ENCODE data around the gene MYOZ2.
"Not testable (repeated sequence)": the region's sequence is repeated elsewhere in the genome, so short reads cannot be mapped to it uniquely, and the experiment has no call there.

The MYOZ2 gene

DNA sequence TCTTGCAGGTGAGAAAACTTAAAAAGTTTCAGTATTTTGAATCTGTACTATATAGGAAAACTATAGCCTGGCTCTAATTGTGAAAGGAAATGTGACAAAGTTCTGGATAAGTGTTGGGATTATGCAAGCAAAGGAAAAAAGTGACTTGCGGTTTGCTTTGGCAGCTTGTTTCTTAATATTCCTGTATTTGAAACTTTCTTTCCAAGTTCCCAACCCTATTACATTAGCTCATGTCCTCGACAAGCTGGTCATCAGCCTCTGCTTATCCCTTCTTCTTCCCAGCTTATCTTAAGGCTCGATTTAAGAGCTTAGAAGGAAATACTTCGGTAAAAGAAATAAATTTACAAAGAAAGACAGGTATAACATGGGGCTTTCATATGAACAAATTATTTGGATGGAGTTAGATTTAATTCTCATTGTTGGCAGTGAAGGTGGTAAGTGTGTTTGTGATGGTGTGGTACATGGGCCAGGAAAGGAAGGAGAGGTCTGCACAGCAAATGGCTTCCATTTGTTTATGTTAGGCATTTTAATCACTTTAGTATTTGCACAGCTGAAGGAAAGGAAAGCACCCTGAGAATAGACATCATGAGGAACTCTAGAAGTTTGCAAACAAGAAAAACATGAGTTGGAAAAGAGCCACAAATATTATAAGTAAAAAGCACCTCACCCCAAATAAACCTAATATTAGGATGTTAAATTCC lies 5.1 kb upstream of the MYOZ2 start:
- DNase-seq = no peak

DNA sequence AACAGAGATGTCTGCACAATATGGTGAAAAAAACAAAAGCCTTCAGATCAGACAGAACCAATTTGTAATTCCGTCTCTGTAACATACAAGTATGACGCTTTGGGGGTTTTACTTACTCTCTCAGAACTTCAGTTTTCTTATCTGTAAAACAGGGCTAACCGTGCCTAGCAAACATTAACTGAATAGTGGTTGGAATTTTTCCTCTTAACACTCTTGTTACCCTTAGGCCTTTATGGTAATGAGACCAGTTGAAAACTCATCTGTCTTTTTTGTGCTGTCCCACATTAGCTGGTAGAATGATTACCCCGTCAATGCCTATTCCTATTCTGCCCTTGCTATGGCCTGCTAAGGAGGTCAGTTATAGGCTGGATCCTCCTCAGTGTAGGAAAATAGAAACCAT lies 4.5 kb upstream of the MYOZ2 start:
- DNase-seq = no peak

DNA sequence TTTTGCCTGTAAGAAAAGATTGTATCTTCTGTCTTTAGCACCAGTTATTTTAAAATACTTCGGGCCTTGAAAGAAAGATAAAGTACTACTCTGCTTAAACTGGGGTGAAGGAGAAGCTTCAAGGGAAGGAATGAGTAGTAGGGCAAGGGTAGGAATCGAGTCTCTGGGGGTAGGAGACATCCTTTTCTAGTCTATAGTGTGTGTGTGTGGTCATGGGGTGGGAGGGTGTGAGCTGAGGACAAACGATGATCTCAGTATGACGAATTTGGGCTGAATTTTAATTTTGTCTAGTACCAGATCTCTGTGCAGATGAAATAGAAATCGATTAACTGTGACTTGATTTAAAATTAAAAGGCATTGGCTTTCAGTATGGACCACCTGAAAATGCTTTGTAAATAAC lies 3.3 kb upstream of the MYOZ2 start:
- no peak for DNase-seq

DNA sequence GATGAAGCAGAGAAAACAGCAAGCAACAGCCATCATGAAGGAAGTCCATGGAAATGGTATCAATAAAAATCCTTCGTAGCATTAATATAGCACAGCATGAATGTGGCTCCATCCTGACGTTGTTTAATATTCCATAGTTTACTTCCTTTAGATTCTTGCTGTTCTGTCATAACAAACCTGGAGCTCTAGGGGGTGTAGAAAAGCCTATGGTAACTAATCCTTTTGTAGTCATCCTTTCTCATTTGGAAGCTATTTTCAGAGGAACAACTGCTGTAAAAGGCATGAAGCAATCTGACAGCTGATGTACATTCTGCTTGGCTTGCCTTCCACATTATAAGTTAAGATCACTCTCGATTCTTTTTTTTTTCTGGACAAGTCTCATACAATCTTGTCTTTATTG lies 914 bp downstream of the MYOZ2 start:
- no peak for DNase-seq

DNA sequence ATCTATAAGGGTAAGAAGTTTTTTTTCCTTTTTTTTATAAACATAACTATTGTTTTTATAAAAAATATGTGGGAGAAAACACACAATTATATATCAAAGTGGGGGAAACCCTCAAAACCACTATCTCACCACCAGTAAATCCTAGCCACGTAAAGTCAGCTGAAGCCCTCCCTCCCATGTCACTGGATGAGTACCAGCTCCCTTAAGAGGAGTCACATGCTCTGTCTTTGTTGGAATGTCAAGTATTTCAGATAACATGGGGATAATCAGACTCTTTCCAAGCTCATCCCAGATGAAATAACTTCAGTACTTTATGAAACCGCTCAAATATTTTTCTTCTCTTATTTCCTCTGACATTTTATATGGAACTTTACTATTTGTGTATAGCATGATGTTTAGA lies 2.4 kb downstream of the MYOZ2 start:
- no peak for DNase-seq

DNA sequence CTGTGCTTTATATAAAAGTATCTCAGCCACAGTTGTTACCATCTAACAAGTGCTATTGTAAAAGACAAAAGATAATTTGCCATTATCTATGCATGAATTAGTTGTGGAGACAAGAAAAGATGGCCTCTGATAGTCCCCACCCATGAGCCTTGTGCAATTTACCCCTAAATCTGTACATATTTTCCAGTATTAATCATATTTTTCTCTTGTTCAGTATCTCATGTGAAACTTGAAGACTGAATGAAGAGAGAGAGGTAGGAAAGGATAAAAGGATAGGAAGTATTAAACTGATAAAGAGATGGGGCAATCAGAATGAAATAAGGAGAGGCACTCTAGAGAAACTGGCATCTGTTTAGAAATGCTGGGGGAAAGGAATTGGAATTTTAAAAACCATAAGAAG lies 3.7 kb downstream of the MYOZ2 start:
- no peak for DNase-seq

DNA sequence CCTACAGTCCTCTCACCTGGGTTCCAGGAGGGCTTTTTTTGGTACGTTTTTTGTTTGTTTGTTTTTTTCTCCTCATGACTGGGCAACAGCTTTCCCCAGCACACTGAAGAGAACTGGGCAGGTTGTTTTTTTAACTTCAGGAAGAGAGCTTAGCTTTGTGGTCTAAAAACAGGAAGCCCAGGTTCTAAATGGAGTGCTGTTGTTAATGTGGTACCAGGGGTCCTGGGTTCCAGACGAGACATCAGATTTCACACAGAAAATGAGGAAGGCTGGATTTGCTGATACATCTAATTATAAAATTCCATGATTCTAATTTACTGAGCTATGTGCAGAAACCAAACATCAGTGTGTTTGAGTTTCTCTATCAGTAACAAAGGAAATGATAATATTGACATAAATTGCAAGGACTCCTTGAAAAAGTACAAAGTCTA lies 4.2 kb downstream of the MYOZ2 start:
- DNase-seq = no peak

DNA sequence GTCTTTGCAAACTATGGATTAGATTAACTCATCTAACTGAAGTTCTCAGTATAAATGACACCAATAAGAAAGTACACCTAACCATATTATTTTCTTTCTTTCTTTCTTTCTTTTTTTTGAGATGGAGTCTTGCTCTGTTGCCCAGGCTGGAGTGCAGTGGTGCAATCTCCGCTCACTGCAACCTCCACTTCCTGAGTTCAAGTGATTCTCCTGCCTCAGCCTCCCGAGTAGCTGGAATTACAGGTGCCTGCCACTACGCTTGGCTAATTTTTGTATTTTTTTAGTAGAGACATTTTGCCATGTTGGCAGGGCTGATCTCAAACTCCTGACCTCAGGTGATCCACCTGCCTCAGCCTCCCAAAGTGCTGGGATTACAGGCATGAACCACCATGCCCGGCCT lies 5.7 kb downstream of the MYOZ2 start:
- not testable (repeated sequence) for DNase-seq

DNA sequence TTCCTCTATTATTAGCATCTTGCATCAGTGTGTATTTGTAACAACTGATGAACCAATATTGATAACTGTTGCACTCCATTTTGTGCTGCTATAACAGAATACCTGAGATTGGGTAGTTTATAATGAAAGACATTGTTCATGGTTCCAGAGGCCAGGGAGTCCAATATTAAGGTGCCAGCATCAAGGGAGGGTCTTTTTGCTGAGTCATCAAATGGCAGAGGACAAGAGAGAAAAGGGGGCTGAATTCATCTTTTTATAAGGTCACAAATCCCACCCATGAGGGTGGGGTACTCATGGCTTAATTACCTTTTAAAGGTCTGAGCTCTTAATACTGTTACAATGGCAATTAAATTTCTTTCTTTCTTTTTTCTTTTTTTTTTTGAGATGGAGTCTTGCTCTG lies 7.2 kb downstream of the MYOZ2 start:
- DNase-seq = no peak

DNA sequence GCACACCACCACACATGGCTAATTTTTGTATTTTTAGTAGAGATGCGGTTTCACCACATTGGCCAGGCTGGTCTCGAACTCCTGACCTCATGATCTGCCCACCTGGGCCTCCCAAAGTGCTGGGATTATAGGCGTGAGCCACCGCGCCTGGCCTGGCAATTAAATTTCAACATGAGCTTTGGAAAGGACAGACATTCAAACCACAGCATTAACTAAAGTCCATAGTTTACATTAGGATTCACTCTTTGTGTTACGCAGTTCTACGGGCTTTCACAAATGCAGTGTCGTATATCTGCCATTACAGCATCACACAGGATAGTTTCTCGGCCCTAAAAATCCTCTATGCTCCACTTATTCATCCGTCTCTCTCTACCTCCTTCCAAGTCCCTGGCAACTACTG lies 7.7 kb downstream of the MYOZ2 start:
- not testable (repeated sequence) for DNase-seq

DNA sequence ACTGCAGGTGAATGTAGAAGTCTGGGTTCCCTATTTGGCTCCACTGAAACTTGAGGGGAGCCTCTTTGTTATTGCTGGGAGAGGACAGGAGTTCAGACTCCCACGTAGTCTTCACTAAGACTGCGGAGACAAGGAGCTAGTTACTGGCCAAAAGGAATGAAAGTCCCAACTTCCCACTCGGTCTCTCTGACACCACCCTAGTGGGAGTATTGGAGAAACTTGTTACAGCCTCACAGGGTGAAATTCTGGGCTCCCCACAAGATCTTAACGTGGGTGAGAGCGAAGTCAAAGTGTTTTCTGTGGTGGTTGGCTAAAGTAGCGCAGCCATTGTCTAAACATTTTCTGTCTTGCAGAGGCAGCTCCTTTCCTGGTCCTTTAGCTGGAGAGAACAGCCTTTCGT lies 13.5 kb downstream of the MYOZ2 start:
- no peak for DNase-seq

DNA sequence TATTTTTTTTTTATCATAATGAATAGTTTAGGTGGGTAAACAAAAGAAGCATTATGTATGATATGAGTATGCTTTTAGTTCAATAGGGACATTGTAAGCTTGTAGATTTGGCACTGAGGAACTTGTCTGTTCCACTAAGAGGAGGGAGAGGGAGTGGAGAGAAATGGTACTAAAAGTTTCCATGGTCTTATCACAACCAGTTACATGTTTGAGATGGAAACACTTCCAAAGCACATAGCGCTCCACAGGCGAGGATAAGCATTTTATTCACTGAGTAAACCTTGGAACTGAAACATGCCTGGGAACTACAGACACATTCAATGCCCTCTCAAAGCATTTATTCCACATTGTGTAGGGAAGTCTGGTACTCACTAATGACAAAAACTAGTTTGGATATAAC lies 15.5 kb downstream of the MYOZ2 start:
- no peak for DNase-seq

DNA sequence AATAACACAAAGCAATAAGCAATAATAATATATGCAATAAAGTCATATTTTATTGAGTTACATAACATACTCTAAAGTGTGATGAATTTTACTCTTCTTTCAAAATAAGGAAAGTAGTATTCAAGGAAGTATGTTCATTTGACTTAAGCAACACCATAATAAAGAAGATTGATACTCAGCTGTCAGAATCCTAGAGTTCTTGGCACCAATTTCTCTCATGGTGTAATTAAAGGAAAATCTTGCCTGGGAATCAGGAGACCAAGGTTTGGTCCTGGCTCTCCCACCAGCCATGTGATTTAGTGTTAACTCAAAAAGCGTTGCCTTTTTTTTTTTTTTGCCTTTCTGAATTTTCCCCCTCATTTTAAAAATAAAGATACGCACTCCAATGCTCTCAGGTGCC lies 17.1 kb downstream of the MYOZ2 start:
- no peak for DNase-seq

DNA sequence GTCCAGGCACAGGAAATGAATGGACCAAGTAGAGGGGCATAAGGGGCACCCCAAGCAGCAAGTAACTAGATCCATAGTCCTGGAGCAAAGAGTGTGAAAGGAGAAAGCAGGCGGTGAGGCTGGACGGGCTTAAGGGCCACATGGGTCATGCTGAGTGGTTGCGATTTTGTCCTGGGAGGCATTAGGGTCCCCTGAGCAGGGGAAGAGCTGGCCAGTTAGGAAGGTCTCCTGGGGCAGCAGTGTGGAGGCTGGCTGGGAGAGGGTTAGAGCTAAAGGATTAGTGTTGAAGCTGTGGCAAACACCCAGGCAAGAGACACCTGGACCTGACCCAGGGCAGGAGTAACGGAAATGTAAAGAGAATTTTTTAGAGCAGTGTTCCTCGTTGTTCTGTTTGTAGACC lies 26.5 kb downstream of the MYOZ2 start:
- DNase-seq = no peak

DNA sequence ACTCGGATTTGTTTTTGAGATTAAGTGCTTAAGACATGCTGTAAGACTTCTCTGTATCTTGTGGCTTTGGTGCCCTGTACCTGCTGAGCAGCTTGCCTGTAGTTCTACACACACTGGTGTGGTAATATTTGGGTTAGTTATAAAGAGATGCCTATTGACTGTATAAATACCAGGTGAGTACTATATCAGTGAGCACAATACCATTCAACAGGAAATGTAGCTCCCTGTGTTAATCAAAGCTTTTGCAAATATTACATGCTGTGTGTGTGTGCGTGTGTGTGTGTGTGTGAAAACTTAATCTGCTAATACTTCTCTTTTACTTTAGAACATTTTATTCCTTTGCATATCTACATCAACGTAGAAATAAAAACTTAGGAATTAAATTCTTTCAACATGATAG lies 30.1 kb downstream of the MYOZ2 start:
- DNase-seq = no peak

DNA sequence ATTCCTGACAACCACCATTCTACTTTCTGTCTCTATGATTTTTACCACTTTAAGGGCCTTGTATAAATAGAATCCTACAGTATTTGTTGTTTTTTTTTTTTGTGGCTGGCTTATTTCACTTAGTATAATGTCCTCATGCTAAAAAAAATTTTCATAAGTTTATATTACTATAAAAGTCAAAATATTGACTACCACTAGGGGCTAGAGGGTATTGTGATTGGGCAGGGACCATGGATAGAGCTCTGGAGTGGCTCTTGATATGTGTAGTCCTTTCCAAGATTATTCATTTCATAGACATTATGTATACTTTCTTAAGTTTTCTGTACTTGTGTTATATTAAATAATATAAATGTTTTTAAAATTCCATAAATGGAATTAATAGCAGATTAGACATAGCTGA lies 34.6 kb downstream of the MYOZ2 start:
- DNase-seq = no peak

DNA sequence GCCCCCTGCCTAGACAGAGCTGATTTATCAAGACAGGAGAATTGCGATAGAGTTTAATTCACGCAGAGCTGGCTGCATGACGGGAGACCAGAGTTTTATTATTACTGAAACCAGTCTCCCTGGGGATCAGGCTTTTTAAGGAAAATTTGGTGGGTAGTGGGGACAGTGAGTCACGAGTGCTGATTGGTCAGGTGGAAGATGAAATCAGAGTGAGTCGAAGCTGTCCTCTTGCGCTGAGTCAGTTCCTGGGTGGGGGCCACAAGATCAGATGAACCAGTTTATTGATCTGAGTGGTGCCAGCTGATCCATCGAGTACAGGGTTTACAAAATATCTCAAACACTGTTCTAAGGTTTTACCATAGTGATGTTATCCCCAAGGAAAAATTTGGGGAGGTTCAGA lies 36.6 kb downstream of the MYOZ2 start:
- DNase-seq = no peak

DNA sequence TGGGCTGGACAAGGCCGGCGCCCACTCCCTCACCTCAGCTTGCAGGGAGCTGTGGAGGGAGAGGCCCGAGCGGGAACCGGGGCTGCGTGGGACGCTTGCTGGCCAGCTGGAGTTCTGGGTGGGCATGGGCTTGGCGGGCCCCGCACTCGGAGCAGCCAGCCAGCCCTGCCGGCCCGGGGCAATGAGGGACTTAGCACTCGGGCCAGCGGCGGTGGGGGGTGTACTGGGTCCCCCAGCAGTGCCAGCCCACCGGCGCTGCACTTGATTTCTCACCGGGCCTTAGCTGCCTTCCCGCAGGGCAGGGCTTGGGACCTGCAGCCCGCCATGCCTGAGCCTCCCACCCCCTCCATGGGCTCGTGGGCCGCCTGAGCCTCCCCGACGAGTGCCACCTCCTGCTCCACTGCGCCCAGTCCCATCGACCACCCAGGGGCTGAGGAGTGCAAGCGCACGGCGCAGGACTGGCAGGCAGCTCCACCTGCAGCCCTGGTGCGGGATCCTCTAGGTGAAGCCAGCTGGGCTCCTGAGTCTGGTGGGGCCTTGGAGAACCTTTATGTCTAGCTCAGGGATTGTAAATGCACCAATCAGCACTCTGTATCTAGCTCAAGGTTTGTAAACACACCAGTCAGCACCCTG lies 38.2 kb downstream of the MYOZ2 start:
- DNase-seq = not testable (repeated sequence)

DNA sequence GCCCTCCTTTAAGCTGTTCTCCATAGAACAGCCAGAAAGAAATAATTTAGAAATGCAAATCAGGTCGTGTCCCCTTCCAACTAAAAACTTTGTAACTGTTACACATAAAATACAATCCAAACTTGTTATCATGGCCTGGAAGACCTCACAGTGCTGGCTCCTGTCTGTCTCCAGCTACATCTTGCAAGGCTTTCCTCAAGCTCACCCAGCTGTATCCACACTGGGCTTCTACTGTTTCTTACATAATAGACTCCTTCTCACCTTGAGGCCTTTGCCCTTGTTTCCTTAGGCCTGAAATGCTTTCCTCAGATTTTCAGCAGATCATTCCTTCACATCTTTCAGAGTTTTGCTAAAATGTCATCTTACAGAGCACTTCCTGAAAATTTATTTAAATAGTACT lies 43.4 kb downstream of the MYOZ2 start:
- DNase-seq = no peak

DNA sequence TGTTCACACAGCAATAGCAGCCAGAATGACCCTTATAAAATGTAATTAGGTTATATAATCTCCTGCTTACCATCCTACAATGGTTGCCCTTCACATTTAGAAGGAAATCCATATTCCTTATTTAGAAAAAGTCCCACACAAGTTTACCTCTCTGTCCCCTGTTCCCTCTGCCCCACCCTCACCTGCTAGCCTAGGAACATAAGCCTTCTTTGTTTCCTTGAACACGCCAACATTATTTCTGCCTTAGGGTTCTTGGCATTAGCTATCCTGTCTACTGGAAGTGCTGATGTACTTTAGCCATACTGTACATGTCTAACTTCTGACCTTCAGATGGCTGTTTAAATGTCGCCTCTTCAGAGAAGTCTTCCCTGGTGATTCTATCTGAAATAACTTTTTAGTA lies 48.5 kb downstream of the MYOZ2 start:
- DNase-seq = no peak

DNA sequence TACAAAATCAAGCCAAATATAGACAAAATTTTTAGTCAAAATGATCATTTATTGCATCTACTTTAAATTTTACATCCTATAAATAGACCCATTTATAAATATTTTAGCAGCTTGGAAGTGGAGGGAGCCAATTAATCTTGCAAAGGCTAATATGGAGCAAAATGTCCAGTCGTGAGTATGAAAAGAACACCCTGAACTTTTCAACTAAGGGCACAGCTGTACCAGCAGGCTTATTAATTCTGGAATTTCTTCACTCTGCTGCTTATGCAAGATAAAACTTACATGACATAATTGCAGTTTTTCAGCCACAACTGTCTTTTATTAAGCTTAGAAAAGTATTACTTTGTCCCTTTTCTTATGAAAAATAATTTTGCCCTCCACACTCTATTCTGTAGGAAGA lies 54.0 kb downstream of the MYOZ2 start:
- no peak for DNase-seq

DNA sequence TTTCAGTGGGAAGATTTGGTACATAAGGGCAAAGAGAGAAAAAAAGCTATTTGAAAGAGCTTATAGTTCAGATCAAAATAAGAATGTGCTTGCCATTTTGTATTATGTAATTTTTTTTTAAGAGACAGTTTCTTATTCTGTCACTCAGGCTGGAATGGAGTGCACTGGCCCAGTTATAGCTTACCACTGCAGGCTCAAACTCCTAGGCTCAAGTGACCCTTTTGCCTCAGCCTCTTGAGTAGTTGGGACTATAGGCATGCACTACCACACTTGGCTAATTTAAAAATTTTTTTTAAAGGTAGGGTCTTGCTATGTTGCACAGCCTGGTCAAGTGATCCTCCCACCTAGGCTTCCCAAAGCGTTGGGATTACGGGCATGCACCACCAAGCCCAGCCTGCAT lies 54.7 kb downstream of the MYOZ2 start:
- no peak for DNase-seq

DNA sequence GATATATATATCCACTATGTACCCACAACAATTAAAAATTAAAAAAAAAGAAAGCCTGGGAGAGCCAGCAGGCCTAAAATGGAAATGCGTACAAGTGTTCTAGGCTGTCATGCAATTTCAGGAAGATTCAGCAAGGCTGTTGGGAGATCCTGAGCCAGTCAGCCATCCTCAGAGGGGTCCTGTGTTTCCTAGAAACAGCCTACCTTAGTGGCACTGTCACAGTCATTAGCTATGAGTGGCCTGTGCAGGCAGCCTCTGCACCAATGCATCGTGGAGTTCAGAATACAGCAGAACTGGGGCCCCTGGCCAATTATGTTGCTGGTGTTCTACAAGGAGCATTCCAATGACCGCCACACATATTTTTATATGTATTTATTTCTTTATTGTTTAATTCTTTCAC lies 55.9 kb downstream of the MYOZ2 start:
- no peak for DNase-seq

DNA sequence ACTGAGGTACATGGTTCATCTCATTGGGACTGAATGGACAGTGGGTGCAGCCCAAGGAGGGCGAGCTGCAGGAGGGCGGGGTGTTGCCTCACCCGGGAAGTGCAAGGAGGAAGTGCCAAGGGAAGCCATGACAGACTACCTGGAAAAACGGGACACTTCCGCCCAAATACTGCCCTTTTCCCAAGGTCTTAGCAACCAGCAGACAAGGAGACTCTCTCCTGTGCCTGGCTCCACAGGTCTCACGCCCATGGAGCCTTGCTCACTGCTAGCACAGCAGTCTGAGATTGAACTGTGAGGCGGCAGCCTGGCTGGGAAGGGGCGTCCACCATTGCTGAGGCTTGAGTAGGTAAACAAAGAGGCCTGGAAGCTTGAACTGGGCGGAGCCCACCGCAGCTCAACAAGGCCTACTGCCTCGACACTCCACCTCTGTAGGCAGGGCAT lies 62.2 kb downstream of the MYOZ2 start:
- no peak for DNase-seq

DNA sequence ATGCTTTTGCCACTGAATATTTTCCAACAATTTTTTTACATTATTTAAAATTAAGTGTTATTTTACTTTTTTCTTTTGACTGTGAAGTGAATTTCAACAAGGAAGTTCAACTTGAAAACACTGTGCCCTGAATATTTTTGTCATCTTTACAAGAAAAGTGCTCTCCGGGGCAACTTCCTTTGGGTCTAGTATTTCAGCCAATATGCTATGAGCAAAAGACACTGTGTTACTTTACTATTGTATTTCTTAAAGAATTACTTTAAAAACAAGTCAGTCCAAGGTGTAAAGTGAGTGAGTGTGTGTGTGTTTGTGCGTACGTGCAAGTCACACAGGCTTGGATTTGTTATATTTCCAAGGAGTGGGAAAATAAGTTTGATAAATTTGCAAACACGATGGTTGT lies 69.3 kb downstream of the MYOZ2 start:
- DNase-seq = no peak
